ENCODE measurements around the gene CNNM3.
"Not testable (repeated sequence)": the region's sequence is repeated elsewhere in the genome, so short reads cannot be mapped to it uniquely, and the experiment has no call there.

The CNNM3 gene

DNA sequence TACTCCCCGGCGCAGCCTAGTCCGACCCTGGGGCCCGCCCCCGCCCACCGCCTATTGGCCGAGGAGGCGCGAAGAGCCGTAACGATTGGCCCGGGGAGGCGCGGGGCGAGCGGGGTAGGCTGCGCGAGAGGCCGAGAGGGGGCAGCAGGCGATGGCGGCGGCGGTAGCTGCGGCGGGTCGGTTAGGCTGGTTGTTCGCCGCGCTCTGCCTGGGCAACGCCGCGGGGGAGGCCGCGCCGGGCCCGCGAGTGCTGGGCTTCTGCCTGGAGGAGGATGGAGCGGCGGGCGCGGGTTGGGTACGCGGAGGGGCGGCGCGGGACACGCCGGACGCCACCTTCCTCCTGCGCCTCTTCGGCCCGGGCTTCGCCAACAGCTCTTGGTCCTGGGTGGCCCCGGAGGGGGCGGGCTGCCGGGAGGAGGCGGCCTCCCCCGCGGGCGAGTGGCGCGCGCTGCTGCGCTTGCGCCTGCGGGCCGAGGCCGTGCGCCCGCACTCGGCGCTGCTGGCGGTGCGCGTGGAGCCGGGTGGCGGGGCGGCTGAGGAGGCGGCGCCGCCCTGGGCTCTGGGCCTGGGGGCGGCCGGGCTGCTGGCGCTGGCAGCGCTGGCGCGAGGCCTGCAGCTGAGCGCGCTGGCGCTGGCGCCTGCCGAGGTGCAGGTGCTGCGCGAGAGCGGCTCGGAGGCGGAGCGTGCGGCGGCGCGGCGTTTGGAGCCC lies at the start of gene CNNM3:
Gene CNNM3, plus strand, starts transcription at position 142 of the 709 bp plus-strand sequence. Its CDS starts 10 bp downstream, at position 152.
- peak; percentile 94 for DNase-seq (ENCODE audit: low read depth, low spot score)

DNA sequence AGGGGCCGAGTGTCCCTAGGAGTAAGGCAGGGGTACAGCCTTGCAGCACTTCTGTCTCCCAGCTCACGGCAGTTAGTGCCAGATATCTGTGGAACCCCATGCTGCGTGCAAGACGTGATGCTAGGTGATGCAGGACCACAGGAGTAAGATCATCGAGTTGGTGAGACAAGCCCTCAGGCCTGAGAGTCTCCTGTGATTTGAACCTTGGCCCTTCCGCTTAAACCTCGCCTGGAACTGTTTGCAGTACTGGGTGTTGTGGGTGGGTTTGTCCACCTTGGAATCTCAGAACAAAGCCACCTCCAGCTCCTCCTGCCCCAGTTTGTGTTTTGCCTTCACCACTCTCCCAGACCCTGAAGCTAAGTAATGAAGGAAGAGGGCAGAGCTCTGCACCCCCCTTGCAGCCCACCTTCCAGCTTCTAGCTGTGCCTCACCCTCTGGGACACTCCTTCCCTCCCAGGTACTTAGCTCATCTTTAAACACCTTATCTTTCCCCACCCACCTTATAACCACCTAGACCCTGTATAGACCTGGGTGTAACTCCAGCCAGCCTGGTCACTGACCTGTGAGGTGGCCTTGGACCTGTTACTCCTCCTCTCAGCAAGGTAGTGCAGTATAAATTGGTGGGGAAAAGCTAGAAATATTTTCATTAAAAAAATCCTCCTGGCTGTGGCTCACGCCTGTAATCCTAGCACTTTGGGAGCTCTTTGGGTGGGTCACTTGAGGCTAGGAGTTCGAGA lies 48.8 kb upstream of the CNNM3 start:
- no peak for DNase-seq (ENCODE audit: low read depth, low spot score)

DNA sequence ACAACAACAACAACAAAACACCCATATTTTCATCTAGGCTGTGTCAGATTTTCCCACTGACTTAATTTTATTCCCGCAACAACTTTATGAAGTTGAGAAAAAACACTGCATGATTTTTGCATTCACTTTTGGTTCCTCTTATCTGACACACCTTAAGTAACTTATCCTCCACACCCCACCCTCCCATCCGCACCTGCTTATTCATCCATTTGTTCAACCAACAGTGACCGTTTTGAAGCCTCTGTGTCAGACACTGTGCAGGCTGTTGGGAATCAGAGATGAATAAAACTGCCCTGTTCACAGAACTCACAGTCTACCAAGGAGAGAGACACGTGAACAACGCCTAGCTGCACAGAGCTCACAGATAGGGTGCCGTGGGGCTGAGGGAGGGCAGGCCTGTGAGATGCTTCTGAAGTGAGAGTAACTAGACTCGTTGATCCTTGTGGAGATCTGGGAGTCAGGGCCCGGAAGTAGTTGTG lies 47.9 kb upstream of the CNNM3 start:
- DNase-seq (ENCODE audit: low read depth, low spot score) = no peak

DNA sequence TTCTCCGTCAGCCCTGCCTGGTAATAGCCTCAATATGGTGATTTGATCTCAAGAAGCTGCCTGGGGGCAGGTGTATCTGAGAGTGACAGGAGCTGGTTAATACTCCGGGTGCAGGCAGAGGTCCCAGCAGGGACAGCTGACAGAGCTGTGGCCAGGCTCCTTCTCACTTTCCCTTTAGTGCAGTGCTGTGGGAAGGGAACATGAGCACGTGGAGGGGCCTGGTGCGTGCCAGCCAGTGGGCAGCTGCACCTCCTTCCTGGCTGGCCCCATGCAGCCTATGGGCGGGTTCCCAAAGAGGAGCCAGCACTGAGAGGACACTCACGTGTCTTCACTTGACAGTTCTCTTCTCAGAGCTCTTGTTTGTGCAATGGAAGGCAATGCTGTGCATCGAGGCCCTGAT lies 46.3 kb upstream of the CNNM3 start:
- no peak for DNase-seq (ENCODE audit: low read depth, low spot score)

DNA sequence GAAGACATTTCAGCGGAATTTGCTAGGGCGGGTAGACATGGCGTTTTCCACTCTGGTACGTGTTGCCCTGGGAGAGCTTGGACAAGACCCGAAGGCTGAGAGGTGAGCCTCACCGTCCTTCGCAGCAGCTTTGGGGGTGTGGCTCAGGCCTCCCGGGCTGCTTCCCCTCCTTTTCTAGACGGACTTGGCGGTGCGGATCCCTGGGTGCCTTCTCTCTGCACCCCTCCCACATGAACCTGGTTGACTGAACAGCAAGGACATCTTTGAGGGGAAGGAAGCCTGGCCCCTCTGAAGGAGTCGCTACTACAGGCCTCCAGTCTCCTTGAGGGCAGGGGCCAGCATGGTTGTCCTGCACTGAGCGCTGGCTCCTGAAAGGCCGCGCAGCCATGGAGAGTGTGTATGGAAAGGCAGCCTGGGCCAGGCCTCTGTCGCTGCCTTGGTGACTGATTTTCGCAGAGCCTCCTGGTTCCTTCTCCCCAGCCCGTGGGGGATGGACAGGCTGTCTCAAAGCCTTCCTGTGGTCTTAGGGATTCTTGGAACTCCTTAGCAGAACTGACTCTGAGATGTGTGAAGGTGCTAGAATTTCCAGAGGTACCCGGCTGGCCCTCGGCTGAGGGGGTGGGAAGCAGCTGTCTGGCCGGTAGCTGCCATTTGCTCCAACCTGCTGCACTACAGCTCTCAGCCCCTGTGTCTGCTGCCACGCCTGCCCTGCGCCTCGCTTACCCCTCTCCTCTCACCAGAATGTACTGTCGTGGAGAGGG lies 45.4 kb upstream of the CNNM3 start:
- DNase-seq (ENCODE audit: low read depth, low spot score) = no peak

DNA sequence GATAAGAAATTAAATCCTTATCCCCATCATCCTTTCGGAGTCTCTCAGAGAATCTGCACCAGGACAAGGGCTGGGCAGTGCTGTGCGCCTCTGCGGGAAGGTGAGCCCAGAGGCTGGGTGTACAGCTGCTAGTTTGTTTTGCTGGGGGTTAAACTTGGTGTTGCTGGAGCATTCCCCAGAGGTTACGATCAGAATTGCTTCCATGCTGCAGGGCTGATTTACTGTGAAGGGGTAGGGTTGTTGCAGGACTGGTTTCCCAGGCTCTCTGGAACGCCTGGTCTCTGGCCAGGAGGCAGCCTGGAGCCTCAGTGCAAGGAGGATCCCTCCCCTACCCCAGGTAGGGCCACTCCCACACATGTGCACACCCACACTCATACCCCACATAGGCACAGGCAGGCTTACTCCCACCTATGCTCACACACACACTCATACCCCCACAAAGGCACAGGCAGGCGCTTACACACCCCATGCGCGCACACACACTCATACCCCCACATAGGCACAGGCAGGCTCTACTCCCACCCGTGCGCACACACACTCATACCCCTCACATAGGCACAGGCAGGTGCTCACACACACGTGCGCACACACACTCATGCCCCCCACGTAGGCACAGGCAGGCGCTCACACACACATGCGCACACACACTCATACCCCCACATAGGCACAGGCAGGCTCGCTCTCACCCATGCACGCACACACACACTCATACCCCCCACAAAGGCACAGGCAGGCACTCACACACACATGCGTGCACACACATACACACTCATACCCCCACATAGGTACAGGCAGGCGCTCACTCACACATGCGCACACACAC lies 44.1 kb upstream of the CNNM3 start:
- no peak for DNase-seq (ENCODE audit: low read depth, low spot score)

DNA sequence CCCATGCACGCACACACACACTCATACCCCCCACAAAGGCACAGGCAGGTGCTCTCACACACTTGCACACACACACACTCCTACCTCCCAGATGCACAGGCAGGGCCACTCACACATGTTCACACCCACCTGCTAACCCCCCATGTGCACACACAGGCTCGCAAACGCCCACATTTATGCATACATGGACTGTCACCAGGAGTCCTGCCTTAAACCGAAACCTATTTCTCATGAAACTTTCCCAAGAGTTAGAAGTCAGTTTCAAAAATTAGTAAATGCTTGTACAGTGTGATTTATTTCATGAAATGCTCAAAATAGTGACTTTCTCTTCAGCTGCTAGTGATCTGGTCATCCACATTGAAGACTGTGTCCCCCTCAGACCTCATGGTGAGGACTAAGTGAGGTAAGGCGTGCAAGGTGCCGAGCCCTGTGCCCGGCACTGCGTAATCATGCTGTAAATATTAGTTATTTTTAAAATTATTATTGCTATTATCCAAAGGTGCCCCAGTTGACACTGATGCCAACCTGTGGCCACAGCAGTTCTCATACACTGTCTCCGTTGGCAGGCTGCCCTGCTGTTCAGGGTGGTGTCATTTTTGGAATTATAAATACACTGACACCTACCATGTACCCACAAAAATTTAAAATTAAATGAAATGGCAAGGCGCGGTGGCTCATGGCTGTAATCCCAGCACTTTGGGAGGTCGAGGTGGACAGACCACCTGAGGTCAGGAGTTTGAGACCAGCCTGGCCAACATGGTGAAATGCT lies 43.0 kb upstream of the CNNM3 start:
- DNase-seq (ENCODE audit: low read depth, low spot score) = no peak

DNA sequence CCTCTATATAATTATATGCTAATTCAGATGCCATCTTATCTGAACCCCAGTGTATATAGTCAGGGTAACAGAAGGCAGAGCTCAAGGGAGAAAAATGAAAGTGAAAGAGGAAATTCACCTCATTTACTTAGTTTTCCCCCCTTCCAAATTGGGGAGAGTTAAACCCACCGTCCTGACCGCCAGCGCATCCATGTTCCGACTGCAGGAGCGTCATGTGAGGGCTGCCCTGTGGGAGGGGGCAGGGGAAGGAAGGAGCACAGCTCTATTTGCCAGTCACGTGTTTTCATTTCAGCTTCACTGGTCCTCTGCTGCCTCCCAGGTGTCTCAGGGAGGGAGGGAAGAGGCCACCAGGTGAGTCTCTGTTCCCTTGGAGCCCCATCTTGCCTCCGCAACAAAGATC lies 42.1 kb upstream of the CNNM3 start:
- no peak for DNase-seq (ENCODE audit: low read depth, low spot score)

DNA sequence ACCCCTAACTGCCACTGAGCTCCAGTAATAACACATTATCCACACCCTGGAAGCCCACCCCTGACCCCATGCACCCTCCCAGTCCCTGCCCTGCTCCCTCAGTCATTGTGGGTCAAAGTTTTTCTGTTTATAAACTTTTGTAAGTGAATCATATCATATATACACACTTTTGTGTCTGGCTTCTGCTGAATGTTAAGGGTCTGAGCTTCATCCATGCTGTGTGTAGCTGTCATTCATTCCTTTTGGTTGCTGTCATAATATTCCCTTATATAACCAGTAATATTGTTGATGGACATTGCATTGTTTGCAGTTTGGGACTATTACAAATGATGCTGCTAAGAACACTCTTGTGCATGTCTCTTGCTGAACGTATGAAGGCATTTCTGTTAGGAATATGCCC lies 40.9 kb upstream of the CNNM3 start:
- no peak for DNase-seq (ENCODE audit: low read depth, low spot score)

DNA sequence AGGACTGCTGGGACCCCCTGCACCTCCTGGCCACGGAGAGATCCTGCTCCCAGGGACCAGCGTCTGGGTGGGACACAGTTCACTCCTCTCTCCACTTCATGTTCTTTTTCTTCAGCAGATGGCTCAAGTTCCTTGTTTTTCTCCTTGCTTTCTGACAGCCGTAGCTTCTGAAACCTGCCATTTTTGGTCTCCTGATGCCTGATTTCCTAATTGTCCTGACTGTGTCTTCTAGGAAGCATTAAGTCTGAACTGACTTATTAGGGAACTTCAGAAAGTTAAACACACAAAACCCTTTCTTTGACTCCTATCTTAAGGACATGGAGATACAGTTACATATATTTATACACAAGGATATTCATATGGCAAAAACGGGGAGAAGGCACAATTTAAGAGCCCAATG lies 32.7 kb upstream of the CNNM3 start:
- DNase-seq (ENCODE audit: low read depth, low spot score) = no peak

DNA sequence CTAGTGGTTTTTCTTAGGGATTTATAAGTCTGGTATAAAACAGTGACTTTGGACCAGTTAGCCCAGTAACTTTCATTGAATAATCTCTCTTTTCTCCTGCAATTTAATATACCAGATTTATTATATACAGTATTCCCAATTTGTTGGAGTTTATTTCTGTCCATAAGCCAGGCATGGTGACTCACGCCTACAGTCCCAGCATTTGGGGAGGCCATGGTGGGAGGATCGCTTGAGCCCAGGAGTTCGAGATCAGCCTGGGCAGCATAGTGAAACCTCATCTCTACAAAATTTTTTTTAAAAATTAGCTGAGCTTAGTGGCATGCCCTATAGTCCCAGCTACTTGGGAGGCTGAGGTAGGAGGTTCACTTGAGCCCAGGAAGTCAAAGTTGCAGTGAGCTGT lies 28.7 kb upstream of the CNNM3 start:
- DNase-seq (ENCODE audit: low read depth, low spot score) = no peak

DNA sequence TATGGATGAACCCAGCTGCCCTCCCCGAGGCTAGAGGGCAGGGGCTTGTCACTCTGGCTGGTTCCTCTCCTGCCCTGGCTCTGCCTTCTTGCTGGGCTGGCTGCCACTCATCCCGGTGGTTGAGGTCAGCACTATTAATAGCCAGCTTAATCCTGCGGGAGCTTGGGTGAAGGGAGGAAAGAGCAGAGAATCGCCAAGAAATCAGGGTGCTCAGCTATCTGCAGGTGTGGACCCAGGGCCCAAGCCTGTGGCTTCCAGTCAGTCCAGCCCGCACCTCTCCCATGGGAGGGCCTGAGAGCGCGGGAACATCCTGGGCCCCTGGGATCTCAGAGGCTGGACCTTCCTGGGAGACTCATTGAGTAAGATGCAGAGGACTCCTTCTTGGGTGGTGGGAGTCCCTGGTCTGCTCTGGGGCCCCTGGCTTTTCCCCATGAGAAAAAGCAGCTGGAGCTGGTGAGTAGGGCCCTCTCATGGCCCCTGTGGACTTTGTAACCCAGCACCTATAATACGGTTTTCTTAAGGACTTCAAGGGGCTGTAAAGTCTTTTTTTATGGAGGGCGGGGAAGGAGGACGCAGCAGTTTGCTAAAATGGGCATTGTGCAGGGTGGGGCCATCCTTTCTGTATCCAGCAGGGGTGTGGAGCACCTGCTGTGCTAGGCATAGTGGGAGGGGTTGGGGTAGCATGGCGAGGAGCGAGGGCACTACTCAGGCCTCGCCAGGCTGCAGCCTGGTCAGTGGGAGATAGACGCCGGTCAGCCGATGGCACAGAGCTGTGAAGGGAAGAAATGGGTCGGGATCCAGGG lies 27.4 kb upstream of the CNNM3 start:
- DNase-seq (ENCODE audit: low read depth, low spot score) = no peak

DNA sequence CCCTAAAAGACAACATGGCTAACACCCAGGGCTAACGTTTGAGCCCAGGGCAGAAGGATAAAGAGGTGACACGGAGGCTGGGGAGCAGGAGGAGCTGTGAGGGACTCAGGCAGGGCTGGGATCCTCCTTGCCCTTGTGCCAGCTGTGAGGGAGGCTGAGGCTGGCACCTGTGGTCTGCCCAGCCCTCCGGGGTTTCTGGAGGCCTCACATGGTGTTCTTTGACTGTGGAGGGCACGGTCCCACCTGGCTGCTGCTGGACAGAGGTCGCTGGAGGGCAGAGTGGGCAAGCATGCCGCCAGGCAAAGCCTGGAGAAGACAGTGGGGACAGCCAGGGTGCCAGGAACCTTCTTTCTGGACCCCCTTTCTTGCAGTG lies 26.8 kb upstream of the CNNM3 start:
- no peak for DNase-seq (ENCODE audit: low read depth, low spot score)

DNA sequence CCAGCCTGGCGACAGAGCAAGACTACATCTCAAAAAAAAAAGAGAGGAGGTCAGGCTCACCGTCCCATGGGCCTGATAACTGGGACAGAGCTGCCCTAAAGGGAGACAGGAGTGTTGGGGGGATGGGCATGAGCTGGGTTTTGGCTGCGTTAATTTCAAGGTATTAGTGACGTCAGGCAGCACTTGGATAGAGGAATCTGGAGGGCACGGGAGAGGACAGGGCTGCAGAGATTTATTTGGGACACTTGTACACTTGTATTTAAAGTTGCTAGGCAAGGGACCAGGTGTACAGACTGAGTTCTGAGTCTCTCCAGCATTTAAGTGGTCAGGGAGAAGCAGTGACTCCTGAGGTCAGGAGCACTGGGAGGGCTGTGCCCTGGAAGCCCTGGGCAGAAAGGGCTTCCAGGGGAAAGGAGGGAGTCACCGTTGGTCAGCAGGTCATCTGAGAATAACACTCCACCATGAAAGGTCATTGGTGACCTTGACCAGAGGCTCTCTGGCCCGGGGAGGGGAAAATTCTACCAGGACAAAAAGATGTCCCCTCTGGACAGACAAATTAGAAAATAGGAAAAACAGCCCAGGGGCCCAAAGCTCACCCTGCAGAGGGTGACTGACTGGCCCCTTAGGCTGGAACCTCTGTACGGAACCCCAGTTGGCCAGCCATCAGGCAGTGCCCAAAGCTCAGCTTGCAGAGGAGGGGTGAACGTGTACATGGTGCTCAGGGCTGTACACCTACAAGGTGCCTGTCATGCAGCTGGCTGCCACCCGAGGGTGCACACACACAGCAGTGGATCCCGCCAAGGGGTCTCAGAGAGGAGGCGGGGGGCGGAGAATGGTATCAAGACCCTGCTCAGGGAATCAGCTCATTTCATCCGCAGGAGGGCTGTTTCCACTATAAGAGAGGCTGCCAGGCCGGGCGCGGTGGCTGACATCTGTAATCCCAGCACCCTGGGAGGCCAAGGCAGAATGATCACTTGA lies 23.0 kb upstream of the CNNM3 start:
- no peak for DNase-seq (ENCODE audit: low read depth, low spot score)

DNA sequence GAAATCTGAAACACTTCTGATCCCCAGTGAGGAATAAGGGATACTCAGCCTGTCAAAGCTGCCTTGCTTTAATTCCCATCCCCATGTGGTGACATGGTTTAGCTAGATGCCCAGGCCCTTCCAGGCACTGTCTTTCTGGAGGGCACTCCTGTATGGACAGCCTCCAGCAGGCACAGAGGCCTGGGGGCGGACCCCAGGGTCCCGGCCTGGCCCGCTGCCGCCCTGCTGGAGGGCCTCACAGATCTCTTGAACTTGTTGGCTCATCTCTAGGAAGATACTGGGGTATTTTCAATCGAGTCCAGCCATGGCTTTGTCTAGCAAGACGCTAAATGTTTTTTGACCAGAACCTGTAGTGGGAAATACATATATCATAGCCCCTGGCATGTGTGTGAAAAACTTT lies 21.0 kb upstream of the CNNM3 start:
- no peak for DNase-seq (ENCODE audit: low read depth, low spot score)

DNA sequence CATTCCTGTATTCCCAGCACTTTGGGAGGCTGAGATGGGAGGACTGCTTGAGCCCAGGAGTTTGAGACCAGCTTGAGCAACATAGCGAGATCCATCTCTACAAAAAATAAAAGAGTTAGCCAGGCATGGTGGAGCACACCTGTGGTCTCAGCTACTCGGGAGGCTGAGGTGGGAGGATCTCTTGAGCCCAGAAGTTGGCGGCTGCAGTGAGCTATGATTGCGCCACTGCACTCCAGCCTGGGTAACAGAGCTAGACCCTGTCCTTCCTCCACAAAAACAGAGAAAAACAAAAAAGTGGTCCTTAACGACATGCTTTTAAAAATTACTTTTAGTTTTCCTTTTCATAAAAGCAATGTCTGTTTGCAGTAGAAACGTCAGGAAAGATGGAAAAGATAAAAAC lies 19.6 kb upstream of the CNNM3 start:
- not testable (repeated sequence) for DNase-seq (ENCODE audit: low read depth, low spot score)

DNA sequence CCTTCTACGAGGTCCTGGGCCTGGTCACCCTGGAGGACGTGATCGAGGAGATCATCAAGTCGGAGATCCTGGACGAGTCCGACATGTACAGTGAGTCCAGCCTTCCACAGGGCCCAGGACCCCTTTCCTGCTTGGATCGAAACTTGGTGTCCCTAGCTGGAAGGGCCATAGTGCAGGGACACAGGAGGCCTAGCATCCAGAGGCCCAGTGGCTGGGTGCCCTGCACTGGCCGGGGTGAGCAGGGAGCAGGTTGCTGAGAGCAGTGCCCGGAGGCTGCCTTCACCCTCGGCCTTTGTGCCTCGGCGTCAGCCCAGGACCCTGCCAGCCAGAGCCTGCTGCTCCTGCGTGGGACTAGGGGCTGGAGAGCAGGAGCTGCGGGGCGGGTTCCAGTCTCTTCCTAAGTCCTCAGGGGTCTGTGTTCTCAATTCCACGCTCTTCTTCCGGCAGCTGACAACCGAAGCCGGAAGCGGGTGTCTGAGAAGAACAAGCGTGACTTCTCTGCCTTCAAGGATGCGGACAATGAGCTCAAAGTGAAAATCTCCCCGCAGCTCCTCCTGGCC lies 18.9 kb upstream of the CNNM3 start:
- no peak for DNase-seq (ENCODE audit: low read depth, low spot score)

Data from activated naive CD8-positive, alpha-beta T cell treated with anti-CD3 and anti-CD28 coated beads, Interleukin-2, amount 50 U/mL, for 16 hours (primary cell).